ENCODE results near the gene COX7C. TPM values are rescaled to one million over a fixed set of nuclear protein-coding genes. Genes with fewer than 3 reads are reported as not detected.
"Not testable (repeated sequence)": the region's sequence is repeated elsewhere in the genome, so short reads cannot be mapped to it uniquely, and the experiment has no call there.

The COX7C gene, protein sequence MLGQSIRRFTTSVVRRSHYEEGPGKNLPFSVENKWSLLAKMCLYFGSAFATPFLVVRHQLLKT
- total RNA-seq = 100 to 1,000 TPM; 217 to 683 (median 474) TPM

DNA sequence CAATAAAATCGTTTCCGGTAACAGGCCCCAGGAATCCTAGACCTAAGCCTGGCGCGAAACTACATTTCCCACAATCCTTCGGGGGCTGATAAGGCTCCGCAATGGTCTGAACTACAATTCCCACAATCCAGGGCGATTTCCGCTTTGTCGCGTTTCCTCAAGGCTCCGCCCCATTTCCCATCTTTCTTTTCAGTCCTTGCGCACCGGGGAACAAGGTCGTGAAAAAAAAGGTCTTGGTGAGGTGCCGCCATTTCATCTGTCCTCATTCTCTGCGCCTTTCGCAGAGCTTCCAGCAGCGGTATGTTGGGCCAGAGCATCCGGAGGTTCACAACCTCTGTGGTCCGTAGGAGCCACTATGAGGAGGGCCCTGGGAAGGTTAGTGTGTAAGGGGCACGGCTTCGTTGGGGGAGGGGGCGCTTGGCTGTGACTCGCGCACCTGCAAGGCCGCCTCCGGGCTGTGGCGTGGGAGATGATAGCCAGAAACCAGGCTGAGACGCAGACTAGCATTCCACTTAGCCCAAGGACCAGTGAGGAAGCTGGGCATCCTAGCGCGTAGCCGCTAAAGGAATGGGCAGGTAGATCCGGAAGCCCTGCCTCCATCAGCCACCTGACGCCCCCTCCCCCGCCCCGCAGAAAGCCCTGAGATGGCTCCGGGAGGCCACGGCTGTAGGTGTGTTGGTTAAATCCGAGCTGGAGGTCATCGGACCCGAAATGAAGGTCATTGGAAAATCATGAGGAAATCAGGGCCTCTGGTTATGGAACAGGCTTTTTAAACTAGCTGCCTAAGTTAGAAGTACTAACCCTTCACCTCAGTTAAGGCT, at the start of gene COX7C:
COX7C (plus strand) TSS at position 186 of the 821 bp plus-strand sequence; CDS start at position 301, 115 bp downstream.
- peaks cover 13 to 24% of the 10 kb centered on the region in 2 donors for H3K36me3 ChIP-seq

GRCh38 chr5:86569522-86570426, 48.0 kb upstream of the COX7C start:
- not testable (repeated sequence) for DNase-seq
- WGBS, 2 donors = 91 to 94% methylated on average over 12 to 26 of the region's 44 CpGs

More for the DNA sequence above, at the start of gene COX7C:
- DNase-seq = peak; percentile 93
- TF ChIP-seq CTCF (IDR thresholded peaks at IDR 0.05) = no peak
- peak; percentile 49 to 91 for TF ChIP-seq POLR2A (IDR thresholded peaks at IDR 0.05)
- no peaks in the 10 kb centered on the region for H3K9me3 ChIP-seq
- intact Hi-C loops (cut with DNase I) = no loop called here
- H3K27ac ChIP-seq = peak within 1 kb of the TSS; percentile 84 to 95 (median 88)
- H3K4me1 ChIP-seq = peaks cover 0 to 3% of the 10 kb centered on the region in 2 donors
- no peaks in the 10 kb centered on the region for H3K27me3 ChIP-seq
- peak within 1 kb of the TSS; percentile 59 to 79 (median 63) for H3K4me3 ChIP-seq (replicated peaks in 1 of 3)
- WGBS, 2 donors = 0 to 1% methylated on average over 37 to 38 of the region's 41 CpGs

GRCh38 chr5:86570427-86571083, 47.2 kb upstream of the COX7C start:
- DNase-seq = no peak
- H3K9me3 ChIP-seq = no peaks in the 10 kb centered on the region
- no peaks in the 10 kb centered on the region for H3K36me3 ChIP-seq
- 95 to 96% methylated on average over 20 of the region's 20 CpGs for WGBS, 2 donors
- TF ChIP-seq CTCF (IDR thresholded peaks at IDR 0.05) = no peak
- TF ChIP-seq POLR2A (IDR thresholded peaks at IDR 0.05) = no peak
- intact Hi-C loops (cut with DNase I) = no loop called here
- H3K4me3 ChIP-seq (replicated peaks in 1 of 3) = no peak overlapping the region
- no peak overlapping the region for H3K27ac ChIP-seq
- H3K27me3 ChIP-seq = no peaks in the 10 kb centered on the region
- H3K4me1 ChIP-seq = no peaks in the 10 kb centered on the region

More at GRCh38 chr5:86569522-86570426, 48.0 kb upstream of the COX7C start:
- H3K9me3 ChIP-seq; H3K27me3 ChIP-seq; H3K4me1 ChIP-seq; H3K36me3 ChIP-seq; H3K4me3 ChIP-seq (replicated peaks in 1 of 3); intact Hi-C loops (cut with DNase I); H3K27ac ChIP-seq: not testable (repeated sequence)

GRCh38 chr5:86571109-86571508, 46.6 kb upstream of the COX7C start:
- H3K4me3 ChIP-seq (replicated peaks in 1 of 3); DNase-seq; intact Hi-C loops (cut with DNase I); H3K27me3 ChIP-seq; H3K9me3 ChIP-seq; H3K36me3 ChIP-seq; H3K27ac ChIP-seq; H3K4me1 ChIP-seq: not testable (repeated sequence)
- WGBS, 2 donors = 93 to 97% methylated on average over 12 of the region's 12 CpGs

DNA sequence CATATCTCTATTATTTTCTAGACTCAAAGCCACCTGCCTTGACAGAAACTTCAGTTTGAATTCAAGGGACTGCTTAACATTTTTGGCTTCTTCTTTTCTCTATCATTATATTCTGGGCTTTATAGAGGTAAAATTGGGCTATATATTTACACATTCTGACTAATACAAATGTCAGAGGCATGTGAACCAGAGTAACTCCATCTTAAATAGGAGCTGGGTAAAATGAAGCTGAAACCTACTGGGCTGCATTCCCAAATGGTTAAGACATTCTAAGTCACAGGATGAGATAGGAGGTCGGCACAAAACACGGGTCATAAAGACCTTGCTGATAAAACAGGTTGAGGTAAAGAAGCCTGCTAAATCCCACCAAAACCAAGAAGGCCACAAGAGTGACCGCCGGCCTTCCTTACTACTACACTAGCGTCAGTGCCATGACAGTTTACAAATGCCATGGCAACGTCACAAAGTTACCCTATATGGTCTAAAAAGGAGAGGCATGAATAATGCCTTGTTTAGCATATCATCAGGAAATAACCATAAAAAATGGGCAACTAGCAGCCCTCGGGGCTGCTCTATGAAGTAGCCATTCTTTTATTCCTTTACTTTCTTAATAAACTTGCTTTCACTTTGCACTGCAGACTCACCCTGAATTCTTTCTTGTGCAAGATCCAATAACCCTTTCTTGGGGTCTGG, 44.8 kb upstream of the COX7C start:
- Histone ChIP-seq H3K4me3 (replicated peaks in 1 of 3) (no peak overlapping the region), H3K9me3 (no peaks in the 10 kb centered on the region), H3K27ac (no peak overlapping the region), H3K4me1 (no peaks in the 10 kb centered on the region), H3K36me3 (no peaks in the 10 kb centered on the region), H3K27me3 (no peaks in the 10 kb centered on the region)
- WGBS, 2 donors = 86 to 89% methylated on average over 7 of the region's 7 CpGs
- no peak for DNase-seq
- no peak for TF ChIP-seq CTCF (IDR thresholded peaks at IDR 0.05)
- TF ChIP-seq POLR2A (IDR thresholded peaks at IDR 0.05) = no peak
- intact Hi-C loops (cut with DNase I) = no loop called here
